GM19438 (cell line): Measurements from ENCODE around the gene GSTT4.
"Not testable (repeated sequence)": the region's sequence is repeated elsewhere in the genome, so short reads cannot be mapped to it uniquely, and the experiment has no call there.

Source experiments
- ATAC-seq: cut with Tn5 transposase; IDR thresholded peaks from one replicate; pipeline ENCODE4 v1.9.1; 2021; ENCODE audit warnings: low read depth; ENCODE audit not compliant: unreplicated experiment

Gene GSTT4

DNA sequence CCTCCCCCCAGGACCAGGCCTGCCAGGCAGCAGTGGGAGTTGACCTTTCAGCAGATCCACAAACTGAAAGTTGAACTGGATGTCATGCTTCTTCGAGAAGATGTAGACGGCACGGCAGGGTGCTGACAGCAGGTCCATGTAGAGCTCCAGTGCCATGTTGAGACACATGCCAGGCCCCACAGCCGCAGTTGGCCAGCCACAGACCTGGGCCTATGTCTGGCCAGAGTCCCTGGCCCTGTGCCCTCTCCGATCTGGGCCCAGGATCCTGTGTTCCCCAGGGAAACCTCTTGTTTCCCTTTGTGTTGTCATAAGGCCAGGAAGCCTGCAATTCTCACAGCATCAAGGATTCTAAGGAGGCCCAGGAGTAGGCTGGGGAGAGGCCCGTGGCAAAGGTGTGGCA is at the start of gene GSTT4:
TSS of gene GSTT4 (minus strand) at position 253 of the 400 bp plus-strand sequence. CDS start at position 156, 97 bp downstream.
- ATAC-seq: no peak

- no peak for ATAC-seq
Measured at GRCh38 chr22:24054356-24054755, 49.1 kb upstream of the GSTT4 start.

GRCh38 chr22:24053481-24054226 is 48.4 kb upstream of the GSTT4 start:
- no peak for ATAC-seq

DNA sequence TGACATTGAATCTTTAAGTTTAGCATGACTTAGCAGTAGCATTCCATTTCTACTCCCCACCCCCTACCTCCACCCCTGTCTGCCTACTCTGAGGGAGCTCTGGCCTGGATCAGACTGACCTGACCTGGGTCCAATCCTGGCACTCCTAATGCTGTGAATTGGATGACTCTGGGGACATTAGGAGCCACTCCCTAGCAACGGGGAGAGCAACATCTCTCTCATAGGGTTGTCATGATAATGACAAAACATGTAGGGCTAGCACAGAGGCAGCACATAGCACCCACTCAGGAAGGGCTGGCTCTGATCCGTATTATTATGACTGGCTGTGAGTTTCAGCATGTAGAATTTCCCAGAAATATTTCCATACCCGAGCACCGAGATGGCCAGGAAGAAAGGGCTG is 46.3 kb upstream of the GSTT4 start:
- no peak for ATAC-seq

DNA sequence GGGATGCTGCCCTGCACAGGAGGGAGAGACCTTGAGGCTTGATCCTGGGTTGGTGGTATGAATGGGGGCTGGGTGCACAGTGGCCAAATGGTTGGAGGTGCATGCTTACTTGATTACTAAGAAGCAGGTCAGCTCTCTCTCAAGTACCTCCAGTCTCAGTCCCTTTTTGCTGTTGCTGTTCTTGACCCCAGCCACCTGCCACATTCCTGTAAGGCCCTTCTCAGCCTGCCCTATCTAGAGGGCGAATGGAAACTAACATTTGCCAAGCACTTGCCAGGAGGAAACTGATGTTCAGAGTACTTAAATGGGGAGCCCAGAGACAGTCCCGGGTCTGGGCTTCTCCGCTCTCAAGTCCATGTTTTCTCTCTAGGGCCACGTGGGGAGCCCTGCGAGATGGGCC is 45.8 kb upstream of the GSTT4 start:
- ATAC-seq: no peak

DNA sequence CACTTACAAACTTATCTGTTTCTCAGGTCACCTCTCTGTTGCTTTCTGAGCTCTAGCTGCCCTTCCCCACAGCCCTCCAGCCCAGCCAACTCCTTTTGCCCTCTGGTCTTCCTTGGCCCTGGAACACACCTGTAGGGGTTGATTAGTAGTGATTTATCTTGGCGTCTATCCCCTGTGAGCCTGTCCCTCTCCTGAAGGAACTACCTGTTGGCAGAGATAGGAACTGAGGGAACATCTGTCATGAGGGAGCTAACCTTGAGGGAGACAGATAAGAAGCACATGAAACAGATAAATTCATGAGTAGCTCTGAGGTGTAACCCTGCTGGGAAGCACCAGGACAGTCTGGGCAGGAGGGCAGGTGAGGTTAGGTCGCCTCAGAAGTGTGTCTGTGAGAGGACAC is 44.7 kb upstream of the GSTT4 start:
- ATAC-seq: no peak

DNA sequence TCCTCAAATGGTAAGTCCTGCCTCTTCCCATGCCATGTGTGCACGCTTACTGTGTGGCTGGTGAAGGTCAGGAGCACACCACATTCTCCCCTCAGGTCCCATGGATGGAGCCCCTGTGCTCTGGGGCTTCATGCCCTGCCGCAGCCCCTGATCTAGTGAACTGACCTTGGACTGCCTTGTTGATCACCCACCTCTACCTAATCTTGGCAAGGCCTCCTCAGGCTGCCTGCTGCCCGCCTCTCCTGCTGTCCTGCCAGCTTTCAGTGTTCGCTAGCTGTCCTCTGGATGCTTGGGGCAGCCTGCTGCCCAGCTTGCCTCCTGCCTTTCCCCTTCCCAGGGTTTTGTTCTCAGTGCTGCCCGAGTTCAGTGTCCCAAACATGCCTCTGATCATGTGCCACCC is 44.0 kb upstream of the GSTT4 start:
- no peak for ATAC-seq

- ATAC-seq: no peak
Measured at GRCh38 chr22:24046024-24046423, 40.8 kb upstream of the GSTT4 start.

GRCh38 chr22:24043958-24044357 is 38.7 kb upstream of the GSTT4 start:
- no peak for ATAC-seq

DNA sequence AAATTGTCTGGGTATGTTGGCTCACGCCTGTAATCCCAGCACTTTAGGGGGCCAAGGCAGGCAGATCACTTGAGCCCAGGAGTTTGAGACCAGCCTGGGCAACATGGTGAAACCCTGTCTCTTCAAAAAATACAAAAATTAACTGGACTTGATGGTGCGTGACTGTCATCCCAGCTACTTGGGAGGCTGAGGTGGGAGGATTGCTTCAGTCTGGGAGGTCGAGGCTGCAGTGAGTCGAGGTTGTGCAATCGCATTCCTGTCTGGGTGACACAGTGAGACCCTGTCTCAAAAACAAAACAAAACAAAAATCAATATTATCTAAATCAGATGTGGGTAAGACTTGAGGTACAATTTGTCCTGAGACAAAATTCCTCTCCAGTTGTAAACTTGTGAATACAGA is 38.2 kb upstream of the GSTT4 start:
- not testable (repeated sequence) for ATAC-seq

DNA sequence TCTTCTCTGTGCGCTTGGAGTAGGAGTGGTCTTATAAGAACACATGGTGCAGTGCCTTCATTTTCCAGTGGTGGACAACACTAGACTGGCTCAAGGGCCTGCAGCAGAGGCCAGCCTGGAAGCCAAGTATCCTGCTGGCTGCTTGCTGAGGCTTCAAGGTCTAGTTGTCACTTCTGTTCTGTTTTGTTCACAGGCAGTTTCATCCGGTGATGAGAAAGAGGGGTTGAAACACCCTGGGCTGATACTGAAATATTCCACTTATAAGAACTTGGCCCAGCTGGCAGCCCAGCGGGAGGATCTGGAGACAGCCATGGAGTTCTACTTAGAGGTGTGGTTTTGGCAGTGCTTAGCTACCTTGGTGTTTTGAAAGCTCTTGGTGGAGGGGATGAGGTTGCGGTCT is 35.7 kb upstream of the GSTT4 start:
- no peak for ATAC-seq

DNA sequence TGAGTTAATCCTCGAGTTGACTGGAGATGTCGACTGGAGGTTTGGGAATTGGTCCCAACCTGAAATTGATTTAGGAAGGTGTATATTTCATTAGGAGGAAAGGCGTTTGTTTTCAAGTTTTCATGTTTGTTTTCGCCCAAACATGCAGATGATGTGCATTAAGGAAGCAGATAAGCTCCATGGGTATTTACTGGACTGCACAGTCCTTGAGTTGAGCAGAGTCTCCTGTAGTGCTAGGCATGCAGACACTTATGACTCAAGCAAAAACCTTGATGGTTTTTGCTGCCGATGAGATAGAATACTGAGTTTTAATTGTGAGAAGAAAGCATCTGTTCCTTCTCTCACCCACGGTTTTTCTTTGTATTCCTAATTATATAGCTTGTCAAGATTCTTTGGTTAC is 33.8 kb upstream of the GSTT4 start:
- no peak for ATAC-seq

GRCh38 chr22:24037851-24038765 is 32.9 kb upstream of the GSTT4 start:
- ATAC-seq: no peak

GRCh38 chr22:24035296-24035695 is 30.0 kb upstream of the GSTT4 start:
- ATAC-seq: no peak

- ATAC-seq: no peak
Measured at GRCh38 chr22:24033731-24034130, 28.5 kb upstream of the GSTT4 start.

- ATAC-seq: no peak
Measured at GRCh38 chr22:24030186-24030702, 25.0 kb upstream of the GSTT4 start.

GRCh38 chr22:24029304-24029703 is 24.1 kb upstream of the GSTT4 start:
- ATAC-seq: no peak

GRCh38 chr22:24028533-24028932 is 23.3 kb upstream of the GSTT4 start:
- ATAC-seq: no peak

DNA sequence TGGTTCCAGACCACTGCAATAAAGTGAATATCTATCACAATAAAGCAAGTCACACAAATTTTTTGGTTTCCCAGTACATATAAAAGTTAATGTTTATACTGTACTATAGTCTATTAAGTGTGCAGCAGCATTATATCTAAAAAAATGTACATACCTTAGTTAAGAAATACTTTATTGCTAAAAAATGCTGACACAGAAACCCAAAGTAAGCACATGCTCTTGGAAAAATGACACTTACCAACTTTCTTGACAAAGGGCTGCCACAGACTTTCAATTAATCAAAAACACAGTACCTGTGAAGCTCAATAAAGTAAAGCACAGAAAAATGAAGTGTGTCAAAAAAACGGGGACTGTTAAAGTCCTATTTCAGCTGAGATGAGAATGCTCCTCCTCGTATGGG is 22.7 kb upstream of the GSTT4 start:
- no peak for ATAC-seq

DNA sequence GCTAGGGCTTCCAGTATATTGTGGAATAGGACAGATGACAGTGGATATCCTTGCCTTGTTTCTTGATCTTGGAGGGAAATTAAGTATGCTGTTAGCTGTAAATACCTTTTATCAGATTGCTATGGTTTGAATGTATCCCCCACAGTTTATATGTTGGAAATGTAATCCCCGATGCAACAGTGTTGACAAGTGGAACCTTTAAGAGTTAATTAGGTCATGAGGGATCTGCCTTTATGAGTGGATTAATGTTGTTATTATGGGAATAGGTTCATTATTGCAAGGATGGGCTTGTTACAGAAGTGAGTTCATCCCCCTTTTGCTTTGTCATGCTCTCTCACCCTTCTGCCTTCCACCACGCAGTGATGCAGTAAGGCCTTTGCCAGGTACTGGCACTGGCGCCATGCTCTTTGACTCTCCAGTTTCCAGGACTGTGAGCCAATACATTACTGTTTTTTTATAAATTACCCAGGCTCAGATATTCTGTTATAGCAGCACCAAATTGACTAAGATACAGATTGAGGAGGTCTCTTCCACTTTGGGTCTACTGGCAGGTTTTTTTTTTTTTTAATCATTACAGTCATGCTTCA is 22.2 kb upstream of the GSTT4 start:
- ATAC-seq: no peak

GRCh38 chr22:24026733-24027132 is 21.5 kb upstream of the GSTT4 start:
- no peak for ATAC-seq
